GM12892 (cell line): ENCODE measurements around the gene AOC1.

Source experiments
- POLR2A ChIP-seq: IDR thresholded peaks from 2 replicates; pipeline ENCODE4 v1.6.1; 2011; ENCODE audit warnings: low read depth, low read length, control low read depth
- POLR2AphosphoS5 ChIP-seq: IDR thresholded peaks from 2 replicates; pipeline ENCODE4 v1.6.1; 2011; ENCODE audit warnings: low read depth, low read length, control low read depth

DNA sequence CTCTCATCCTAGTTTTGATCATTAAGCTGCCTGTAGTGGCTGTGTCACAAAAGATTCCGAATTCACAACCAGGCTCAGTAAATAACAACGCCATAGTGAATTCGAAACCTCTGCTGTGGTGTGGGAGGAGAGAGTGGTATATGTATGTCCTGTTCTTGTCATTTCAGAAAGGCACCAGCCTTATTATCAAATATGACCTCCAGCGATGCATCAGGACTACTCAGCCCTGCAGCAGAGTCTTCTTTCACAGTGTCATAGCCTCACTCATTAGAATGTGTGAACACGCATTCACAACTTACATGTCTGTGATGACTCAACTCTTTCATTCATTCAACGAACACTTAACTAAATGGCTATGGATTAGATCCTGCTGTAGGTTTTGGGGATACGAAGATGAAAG, 15.3 kb downstream of the AOC1 start:
- no peak for TF ChIP-seq POLR2A
- TF ChIP-seq POLR2AphosphoS5: no peak
